Caco-2 (cell line): ENCODE measurements around the gene CAMK1D. TPM values are rescaled to one million over a fixed set of nuclear protein-coding genes. Genes with fewer than 3 reads are reported as not detected.

Experiments
- BruUV-seq: library from RNA; stranded (reverse); fragments of 400-500 nt; replicated peaks from 2 replicates; lab custom pipeline; 2021; lab: Mats Ljungman, UMichigan
- CTCF ChIA-PET: fragments of 300-600 bp; sonication (Branson Sonifier 250); formaldehyde crosslinking; loops from one replicate; lab custom pipeline; 2022; ENCODE audit warnings: antibody characterized with exemption; lab: Charles Lee
- POLR2A ChIA-PET: fragments of 300-600 bp; sonication (Branson Sonifier 250); formaldehyde crosslinking; loops from one replicate; lab custom pipeline; 2022; ENCODE audit warnings: antibody characterized with exemption; lab: Charles Lee
- DNase-seq, 2 experiments: peaks; one replicate each; pipeline versions ENCODE4 v3.0.0 to v3.0.0-alpha.2; 2020 to 2022
- H3K27me3 ChIP-seq: replicated peaks from 2 replicates; pipeline ENCODE4 v1.6.0; 2011; ENCODE audit warnings: low read length; ENCODE audit not compliant: control insufficient read depth, insufficient read depth
- H3K36me3 ChIP-seq: 2 replicates; pipeline ENCODE4 v1.5.1; 2011; ENCODE audit warnings: low read length; ENCODE audit not compliant: control insufficient read depth, insufficient read depth
- H3K4me1 ChIP-seq: fragments of 250-450 bp; sonication (Bioruptor Pico); 2 replicates; pipeline ENCODE4 v1.5.1; 2020; ENCODE audit warnings: mild to moderate bottlenecking
- H3K4me3 ChIP-seq: 2 replicates; pipeline ENCODE4 v1.5.1; 2011; ENCODE audit warnings: low read depth, mild to moderate bottlenecking, control low read depth, low read length
- H3K9me3 ChIP-seq: fragments of 250-450 bp; sonication (Bioruptor Pico); 2 replicates; pipeline ENCODE4 v1.5.1; 2020; ENCODE audit warnings: mild to moderate bottlenecking, moderate library complexity
- H3K27ac Mint-ChIP-seq: one replicate; pipeline ENCODE4 v1.8.0; 2022; ENCODE audit warnings: mixed read lengths; ENCODE audit not compliant: unreplicated experiment
- H3K27me3 Mint-ChIP-seq: one replicate; pipeline ENCODE4 v1.8.0; 2022; ENCODE audit warnings: mixed read lengths; ENCODE audit not compliant: insufficient read depth, unreplicated experiment
- H3K36me3 Mint-ChIP-seq: one replicate; pipeline ENCODE4 v1.8.0; 2022; ENCODE audit warnings: mild to moderate bottlenecking, mixed read lengths; ENCODE audit not compliant: insufficient read depth, unreplicated experiment
- H3K4me1 Mint-ChIP-seq: one replicate; pipeline ENCODE4 v1.8.0; 2022; ENCODE audit warnings: low read depth, mixed read lengths; ENCODE audit not compliant: unreplicated experiment
- H3K4me3 Mint-ChIP-seq: one replicate; pipeline ENCODE4 v1.8.0; 2022; ENCODE audit warnings: mild to moderate bottlenecking, moderate library complexity, mixed read lengths; ENCODE audit not compliant: unreplicated experiment
- H3K9me3 Mint-ChIP-seq: one replicate; pipeline ENCODE4 v1.8.0; 2022; ENCODE audit warnings: mixed read lengths; ENCODE audit not compliant: unreplicated experiment
- CTCF ChIP-seq, 2 experiments: fragments of 200-600 bp in 1 of 2; IDR thresholded peaks; 1 replicate in 1 of 2; 2 replicates in 1 of 2; pipeline versions ENCODE4 v1.5.1 to v1.8.0; 2011 to 2022; ENCODE audit warnings: antibody characterized with exemption in 1 of 2, control low read depth in 1 of 2, inconsistent platforms in 1 of 2, low read depth in 1 of 2, low read length in 1 of 2, mild to moderate bottlenecking in 1 of 2, moderate library complexity in 1 of 2; ENCODE audit not compliant: insufficient read depth in 1 of 2, severe bottlenecking in 1 of 2, unreplicated experiment in 1 of 2
- intact Hi-C: fragments of 100-400 bp; cut with micrococcal nuclease; formaldehyde crosslinking; loops from one replicate; pipeline ENCODE4 v1.10.0; 2022; ENCODE audit not compliant: unreplicated experiment
- total RNA-seq: library from RNA; stranded (reverse); gene quantifications from 2 replicates; pipeline ENCODE4 v1.2.3, GENCODE V29; 2022

Gene CAMK1D
- total RNA-seq, 1 experiment from 2014 or later: 10.9 TPM

- H3K27me3 ChIP-seq: no peaks in the 10 kb centered on the region
- Mint-ChIP-seq H3K27ac (no peak overlapping the region), H3K4me3 (no peak overlapping the region), H3K4me1 (peaks cover 9% of the 10 kb centered on the region), H3K36me3 (no peaks in the 10 kb centered on the region), H3K9me3 (peaks cover 27% of the 10 kb centered on the region), H3K27me3 (no peaks in the 10 kb centered on the region)
- 0 out of 2 replicates have a peak, but pooled peaks cover 9% of the 10 kb centered on the region for H3K4me1 ChIP-seq
- peaks cover 6% of the 10 kb centered on the region; the same call in 1 of the 2 replicates for H3K9me3 ChIP-seq
- ChIA-PET CTCF (interaction anchor here (0.7 kb wide), 1 partner anchor 313 kb away, joined by 3 read pairs; no protein-coding TSS in a partner anchor), POLR2A (no interaction called here)
- no peak for TF ChIP-seq CTCF (IDR thresholded peaks at IDR 0.05; ENCODE audit: insufficient read depth in 1 of 2, low read depth in 1 of 2, low read length in 1 of 2, severe bottlenecking in 1 of 2, unreplicated experiment in 1 of 2)
- intact Hi-C loops: no loop called here
- no peaks in the 10 kb centered on the region for H3K36me3 ChIP-seq
- BruUV-seq: no TSS peak
- DNase-seq: no peak
- H3K4me3 ChIP-seq: no peak overlapping the region
Measured at GRCh38 chr10:12443026-12443425, 93.7 kb downstream of the CAMK1D start.

DNA sequence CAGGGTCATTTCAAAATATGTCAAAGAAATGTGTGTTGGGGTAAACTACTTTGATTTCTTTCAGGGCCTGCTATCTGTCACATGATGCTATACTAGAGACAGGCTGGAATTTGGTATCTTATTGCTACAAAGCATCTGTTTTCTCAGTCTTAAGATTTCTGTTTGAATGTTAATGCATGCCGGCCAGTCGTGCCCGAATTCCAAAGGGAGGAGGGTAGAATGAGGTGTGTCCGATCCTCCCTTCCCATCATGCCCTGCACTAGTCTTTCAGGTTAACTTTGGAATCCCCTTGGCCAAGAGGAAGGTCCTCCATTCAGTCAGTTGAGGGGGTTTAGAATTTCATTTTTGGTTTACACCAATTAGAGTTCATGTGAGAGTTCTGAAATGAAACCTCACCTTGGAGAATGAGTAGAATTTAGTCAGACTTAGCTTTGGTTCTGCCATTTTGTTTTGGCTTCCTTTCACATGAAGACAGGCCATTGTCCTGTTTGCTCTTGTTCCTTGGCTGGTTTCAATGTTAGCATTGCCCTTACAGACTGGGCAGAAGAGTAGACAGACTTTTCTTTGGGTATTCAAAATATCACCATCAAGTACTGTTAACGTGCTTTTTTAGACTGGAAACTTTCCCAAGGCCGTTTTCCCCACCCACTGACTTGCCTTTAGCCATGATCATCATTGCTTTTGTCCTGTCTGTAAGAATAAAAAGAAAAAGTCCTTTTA is 95.8 kb downstream of the CAMK1D start:
- H3K4me1 Mint-ChIP-seq: no peaks in the 10 kb centered on the region
- Histone ChIP-seq H3K27me3 (no peaks in the 10 kb centered on the region), H3K4me3 (no peak overlapping the region), H3K9me3 (no peaks in the 10 kb centered on the region), H3K4me1 (no peaks in the 10 kb centered on the region), H3K36me3 (no peaks in the 10 kb centered on the region)
- DNase-seq: peak; percentile 23 to 30
- POLR2A ChIA-PET: no interaction called here
- CTCF ChIA-PET: no interaction called here
- intact Hi-C loops: no loop called here
- no peaks in the 10 kb centered on the region for H3K27me3 Mint-ChIP-seq
- TF ChIP-seq CTCF (IDR thresholded peaks at IDR 0.05; ENCODE audit: insufficient read depth in 1 of 2, low read depth in 1 of 2, low read length in 1 of 2, severe bottlenecking in 1 of 2, unreplicated experiment in 1 of 2): no peak
- H3K4me3 Mint-ChIP-seq: no peak overlapping the region
- H3K9me3 Mint-ChIP-seq: peaks cover 16% of the 10 kb centered on the region
- H3K36me3 Mint-ChIP-seq: no peaks in the 10 kb centered on the region
- H3K27ac Mint-ChIP-seq: no peak overlapping the region
- BruUV-seq: no TSS peak

DNA sequence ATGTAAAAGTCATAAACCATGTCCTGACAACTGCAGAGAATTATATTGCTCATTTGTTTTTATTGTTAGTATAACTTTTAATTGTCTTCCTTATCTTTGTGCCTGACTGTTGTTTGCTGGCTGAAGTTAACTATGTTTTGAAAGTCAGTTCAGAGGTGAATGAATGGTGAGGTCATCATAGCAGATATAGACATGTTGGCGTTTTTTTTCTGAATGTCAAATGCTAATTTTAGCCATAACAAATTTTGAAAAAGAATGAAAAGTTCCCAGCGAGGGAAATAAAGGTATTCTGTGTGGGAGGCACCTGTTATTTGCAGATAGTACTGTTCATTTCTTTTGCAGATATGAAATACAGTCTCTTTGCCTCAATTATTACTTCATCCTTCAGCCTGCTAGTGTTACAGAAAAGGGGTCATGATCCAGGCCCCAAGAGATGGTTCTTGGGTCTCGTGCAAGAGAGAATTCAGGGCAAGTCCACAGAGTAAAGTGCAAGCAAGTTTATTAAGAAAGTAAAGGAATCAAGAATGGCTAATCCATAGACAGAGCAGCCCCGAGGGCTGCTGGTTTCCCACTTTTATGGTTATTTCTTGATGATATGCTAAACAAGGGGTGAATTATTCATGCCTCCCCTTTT is 96.5 kb downstream of the CAMK1D start:
- Mint-ChIP-seq H3K4me3 (no peak overlapping the region), H3K36me3 (no peaks in the 10 kb centered on the region), H3K9me3 (peaks cover 16% of the 10 kb centered on the region), H3K27me3 (no peaks in the 10 kb centered on the region), H3K27ac (no peak overlapping the region), H3K4me1 (no peaks in the 10 kb centered on the region)
- no peaks in the 10 kb centered on the region for H3K36me3 ChIP-seq
- intact Hi-C loops: no loop called here
- CTCF ChIA-PET: no interaction called here
- TF ChIP-seq CTCF (IDR thresholded peaks at IDR 0.05; ENCODE audit: insufficient read depth in 1 of 2, low read depth in 1 of 2, low read length in 1 of 2, severe bottlenecking in 1 of 2, unreplicated experiment in 1 of 2): no peak
- H3K9me3 ChIP-seq: no peaks in the 10 kb centered on the region
- POLR2A ChIA-PET: no interaction called here
- H3K4me3 ChIP-seq: no peak overlapping the region
- DNase-seq: no peak
- BruUV-seq: no TSS peak
- no peaks in the 10 kb centered on the region for H3K4me1 ChIP-seq
- H3K27me3 ChIP-seq: no peaks in the 10 kb centered on the region
